Sigmoid colon (tissue), 4 donors: ENCODE measurements around the gene SERINC3.

Experiments used
- EP300 ChIP-seq, 4 donors: sonication (generic); formaldehyde crosslinking; IDR thresholded peaks; one replicate each; pipeline ENCODE4 v1.6.1; 2017; ENCODE audit warnings: antibody characterized with exemption in 4 of 4
- POLR2A ChIP-seq, 2 donors: fragments of 450-650 bp; IDR thresholded peaks; one replicate each; pipeline ENCODE4 v1.6.1; 2016; ENCODE audit warnings: antibody characterized with exemption in 2 of 2, mild to moderate bottlenecking in 2 of 2, moderate library complexity in 2 of 2
- TF ChIP-seq, protein P1 (sequence below), 4 experiments: fragments of 450-650 bp in 3 of 4; fragments of 200-600 bp in 1 of 4; IDR thresholded peaks; one replicate each; pipeline ENCODE4 v1.5.1; 2016 to 2019; ENCODE audit warnings: antibody characterized with exemption in 4 of 4, mild to moderate bottlenecking in 3 of 4, moderate library complexity in 2 of 4

DNA sequence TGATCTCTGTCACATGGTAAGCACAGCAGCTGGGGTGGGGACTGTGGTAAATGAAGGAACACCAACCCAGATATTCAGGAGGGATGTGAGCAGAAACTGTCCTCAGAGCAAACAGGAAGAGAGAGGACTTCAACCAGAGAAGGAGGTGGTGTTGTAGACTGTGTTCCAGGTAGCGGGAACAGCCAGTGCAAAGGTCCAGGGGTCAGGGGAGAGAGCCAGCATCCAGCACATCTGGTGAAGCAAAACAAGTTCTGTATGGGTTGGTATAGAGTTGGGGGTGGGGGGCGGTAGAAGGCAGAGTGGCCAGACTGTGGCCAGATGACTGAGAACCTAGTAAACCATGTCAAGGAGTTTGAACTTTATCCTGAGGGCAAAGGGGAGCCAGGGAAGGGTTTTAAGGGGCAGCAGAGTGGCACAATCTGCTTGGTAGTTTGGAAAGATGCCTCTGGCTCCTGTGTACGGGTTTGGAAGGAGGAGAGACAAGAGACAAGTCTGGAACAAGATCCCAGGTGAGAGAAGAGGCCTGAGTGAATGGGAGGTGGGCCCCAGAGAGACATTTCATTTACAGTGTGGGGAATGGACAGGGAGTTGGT lies 73.9 kb downstream of the SERINC3 start:
- TF ChIP-seq, protein P1, sequence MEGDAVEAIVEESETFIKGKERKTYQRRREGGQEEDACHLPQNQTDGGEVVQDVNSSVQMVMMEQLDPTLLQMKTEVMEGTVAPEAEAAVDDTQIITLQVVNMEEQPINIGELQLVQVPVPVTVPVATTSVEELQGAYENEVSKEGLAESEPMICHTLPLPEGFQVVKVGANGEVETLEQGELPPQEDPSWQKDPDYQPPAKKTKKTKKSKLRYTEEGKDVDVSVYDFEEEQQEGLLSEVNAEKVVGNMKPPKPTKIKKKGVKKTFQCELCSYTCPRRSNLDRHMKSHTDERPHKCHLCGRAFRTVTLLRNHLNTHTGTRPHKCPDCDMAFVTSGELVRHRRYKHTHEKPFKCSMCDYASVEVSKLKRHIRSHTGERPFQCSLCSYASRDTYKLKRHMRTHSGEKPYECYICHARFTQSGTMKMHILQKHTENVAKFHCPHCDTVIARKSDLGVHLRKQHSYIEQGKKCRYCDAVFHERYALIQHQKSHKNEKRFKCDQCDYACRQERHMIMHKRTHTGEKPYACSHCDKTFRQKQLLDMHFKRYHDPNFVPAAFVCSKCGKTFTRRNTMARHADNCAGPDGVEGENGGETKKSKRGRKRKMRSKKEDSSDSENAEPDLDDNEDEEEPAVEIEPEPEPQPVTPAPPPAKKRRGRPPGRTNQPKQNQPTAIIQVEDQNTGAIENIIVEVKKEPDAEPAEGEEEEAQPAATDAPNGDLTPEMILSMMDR (IDR thresholded peaks at IDR 0.05), result no peak
- no peak for TF ChIP-seq POLR2A (IDR thresholded peaks at IDR 0.05)
- TF ChIP-seq EP300 (IDR thresholded peaks at IDR 0.05), result no peak
